NT2/D1 (cell line): Measurements from ENCODE around the gene S100A2.

ENCODE experiments used
- SUZ12 ChIP-seq: IDR thresholded peaks from 2 replicates; pipeline ENCODE4 v1.6.1; 2011; ENCODE audit not compliant: insufficient read length, insufficient read depth; ENCODE audit errors: extremely low read depth
- ZNF274 ChIP-seq: IDR thresholded peaks from 2 replicates; pipeline ENCODE4 v1.6.1; 2011; ENCODE audit warnings: mild to moderate bottlenecking, low read depth, low read length

- TF ChIP-seq SUZ12: no peak
- TF ChIP-seq ZNF274: no peak
Measured at GRCh38 chr1:153598309-153599172, 32.9 kb upstream of the S100A2 start.
